GM12875 (cell line): Measurements from ENCODE around the gene CTNNA1.

Experiments
- H3K4me3 ChIP-seq: one replicate; pipeline ENCODE4 v1.5.1; 2011; ENCODE audit warnings: low read depth, low read length, control low read depth
- CTCF ChIP-seq: IDR thresholded peaks from 2 replicates; pipeline ENCODE4 v1.5.1; 2011; ENCODE audit warnings: low read depth, mild to moderate bottlenecking, control low read depth, inconsistent platforms, low read length, moderate library complexity, borderline replicate concordance; ENCODE audit not compliant: insufficient read depth

CTNNA1 gene

GRCh38 chr5:138843316-138844124, 90.3 kb downstream of the CTNNA1 start:
- no peak overlapping the region for H3K4me3 ChIP-seq
- no peak for TF ChIP-seq CTCF

GRCh38 chr5:138844125-138844461, 90.9 kb downstream of the CTNNA1 start:
- no peak overlapping the region for H3K4me3 ChIP-seq
- TF ChIP-seq CTCF = no peak

GRCh38 chr5:138844812-138845513, 91.7 kb downstream of the CTNNA1 start:
- TF ChIP-seq CTCF = no peak

GRCh38 chr5:138849439-138849838, 96.2 kb downstream of the CTNNA1 start:
- TF ChIP-seq CTCF = no peak
- H3K4me3 ChIP-seq = no peak overlapping the region

More at GRCh38 chr5:138844812-138845513, 91.7 kb downstream of the CTNNA1 start:
- H3K4me3 ChIP-seq = no peak overlapping the region

- H3K4me3 ChIP-seq = no peak overlapping the region
- TF ChIP-seq CTCF = no peak
Measured at GRCh38 chr5:138849882-138850281, 96.7 kb downstream of the CTNNA1 start.

- H3K4me3 ChIP-seq = no peak overlapping the region
- no peak for TF ChIP-seq CTCF
Measured at GRCh38 chr5:138850865-138851435, 97.7 kb downstream of the CTNNA1 start.
